Mammary epithelial cell (primary cell): ENCODE data around the gene GLA.

Source experiments
- EZH2 ChIP-seq: IDR thresholded peaks from 2 replicates; pipeline ENCODE4 v1.6.1; 2012; ENCODE audit warnings: low read length, inconsistent platforms, borderline replicate concordance
- TF ChIP-seq, protein P1 (sequence below), 2 donors: IDR thresholded peaks in 1 of 2; conservative IDR thresholded peaks in 1 of 2; 2 replicates each; pipeline ENCODE4 v1.5.1; 2011 to 2012; ENCODE audit warnings: inconsistent platforms in 2 of 2, low read length in 2 of 2, mild to moderate bottlenecking in 2 of 2, control low read depth in 1 of 2, low read depth in 1 of 2; ENCODE audit not compliant: insufficient read depth in 1 of 2; ENCODE audit errors: extremely low read depth in 1 of 2

DNA sequence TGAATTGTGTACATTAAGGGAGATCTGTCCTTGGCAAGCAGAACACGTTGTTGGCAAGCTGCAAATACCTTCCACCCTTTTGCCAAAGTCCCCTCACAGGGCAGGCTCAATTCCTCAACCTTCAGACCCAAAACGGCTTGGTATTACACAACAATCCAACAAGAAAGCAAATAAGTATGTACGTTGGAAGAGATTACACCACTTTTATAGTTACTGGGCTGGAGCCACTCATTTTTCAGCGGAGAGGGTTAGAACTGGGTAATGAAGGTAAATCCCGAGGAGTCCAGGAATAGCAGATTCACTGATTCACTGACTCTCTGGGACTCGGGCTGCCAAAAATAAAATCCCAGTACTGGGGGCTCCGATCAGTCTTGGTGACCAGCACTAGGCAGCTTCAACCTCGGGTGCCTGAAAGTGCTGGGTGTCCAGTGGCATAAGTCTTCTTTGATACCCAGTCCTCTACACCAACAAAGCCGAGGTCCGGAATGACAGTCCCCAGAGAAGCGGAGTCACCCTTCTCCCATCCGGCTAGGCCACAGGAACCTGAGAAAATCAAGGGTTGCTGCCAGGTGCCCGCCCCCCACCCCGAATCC lies 59.8 kb downstream of the GLA start:
- TF ChIP-seq, protein P1, sequence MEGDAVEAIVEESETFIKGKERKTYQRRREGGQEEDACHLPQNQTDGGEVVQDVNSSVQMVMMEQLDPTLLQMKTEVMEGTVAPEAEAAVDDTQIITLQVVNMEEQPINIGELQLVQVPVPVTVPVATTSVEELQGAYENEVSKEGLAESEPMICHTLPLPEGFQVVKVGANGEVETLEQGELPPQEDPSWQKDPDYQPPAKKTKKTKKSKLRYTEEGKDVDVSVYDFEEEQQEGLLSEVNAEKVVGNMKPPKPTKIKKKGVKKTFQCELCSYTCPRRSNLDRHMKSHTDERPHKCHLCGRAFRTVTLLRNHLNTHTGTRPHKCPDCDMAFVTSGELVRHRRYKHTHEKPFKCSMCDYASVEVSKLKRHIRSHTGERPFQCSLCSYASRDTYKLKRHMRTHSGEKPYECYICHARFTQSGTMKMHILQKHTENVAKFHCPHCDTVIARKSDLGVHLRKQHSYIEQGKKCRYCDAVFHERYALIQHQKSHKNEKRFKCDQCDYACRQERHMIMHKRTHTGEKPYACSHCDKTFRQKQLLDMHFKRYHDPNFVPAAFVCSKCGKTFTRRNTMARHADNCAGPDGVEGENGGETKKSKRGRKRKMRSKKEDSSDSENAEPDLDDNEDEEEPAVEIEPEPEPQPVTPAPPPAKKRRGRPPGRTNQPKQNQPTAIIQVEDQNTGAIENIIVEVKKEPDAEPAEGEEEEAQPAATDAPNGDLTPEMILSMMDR (conservative IDR thresholded peaks at IDR 0.05 in 1 of 2, IDR thresholded peaks at IDR 0.05 in 1 of 2; ENCODE audit: extremely low read depth in 1 of 2, insufficient read depth in 1 of 2, low read depth in 1 of 2, low read length in 2 of 2) = no peak
- no peak for TF ChIP-seq EZH2
